Transverse colon (tissue), 4 donors: ENCODE results near the gene DCAF10.

Experiments
- POLR2A ChIP-seq: fragments of 450-650 bp; IDR thresholded peaks from one replicate; pipeline ENCODE4 v1.6.1; 2016; ENCODE audit warnings: antibody characterized with exemption, mild to moderate bottlenecking, moderate library complexity
- POLR2AphosphoS5 ChIP-seq, 3 donors: sonication (generic); formaldehyde crosslinking; IDR thresholded peaks; one replicate each; pipeline ENCODE4 v1.6.1; 2016; ENCODE audit warnings: antibody characterized with exemption in 3 of 3
- TF ChIP-seq, protein P1 (sequence below), 5 experiments: fragments of 200-600 bp in 3 of 5; fragments of 450-650 bp in 2 of 5; sonication (generic) in 3 of 5; IDR thresholded peaks; 1 replicate in 2 of 5; 2 replicates in 3 of 5; pipeline ENCODE4 v1.5.1; 2016 to 2017; ENCODE audit warnings: antibody characterized with exemption in 5 of 5, inconsistent platforms in 3 of 5, mild to moderate bottlenecking in 2 of 5, moderate library complexity in 1 of 5

DNA sequence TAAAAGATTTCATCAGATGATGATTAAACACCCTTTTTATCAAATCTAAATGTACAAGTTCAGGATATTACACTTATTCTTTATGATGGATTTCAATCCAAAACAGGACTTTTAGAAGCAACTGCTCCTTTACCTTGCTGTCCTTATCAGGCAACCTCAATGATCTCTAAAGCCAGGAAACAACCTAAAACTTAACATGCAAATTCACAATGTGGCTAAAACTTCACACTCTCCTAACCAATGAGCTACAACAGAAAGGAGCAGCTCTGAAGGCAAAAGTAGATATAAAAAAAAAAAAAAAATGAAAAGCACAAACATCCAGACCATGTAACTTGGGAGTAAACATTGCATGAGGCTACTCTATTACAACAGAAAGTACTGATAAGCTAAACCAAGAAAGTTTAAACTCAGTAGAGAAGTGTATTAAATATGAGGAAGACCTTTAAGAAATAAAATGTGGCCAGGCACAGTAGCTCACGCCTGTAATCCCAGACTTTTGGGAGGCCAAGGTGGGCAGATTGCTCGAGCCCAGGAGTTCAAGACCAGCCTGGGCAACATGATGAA, 80.4 kb downstream of the DCAF10 start:
- TF ChIP-seq, protein P1, sequence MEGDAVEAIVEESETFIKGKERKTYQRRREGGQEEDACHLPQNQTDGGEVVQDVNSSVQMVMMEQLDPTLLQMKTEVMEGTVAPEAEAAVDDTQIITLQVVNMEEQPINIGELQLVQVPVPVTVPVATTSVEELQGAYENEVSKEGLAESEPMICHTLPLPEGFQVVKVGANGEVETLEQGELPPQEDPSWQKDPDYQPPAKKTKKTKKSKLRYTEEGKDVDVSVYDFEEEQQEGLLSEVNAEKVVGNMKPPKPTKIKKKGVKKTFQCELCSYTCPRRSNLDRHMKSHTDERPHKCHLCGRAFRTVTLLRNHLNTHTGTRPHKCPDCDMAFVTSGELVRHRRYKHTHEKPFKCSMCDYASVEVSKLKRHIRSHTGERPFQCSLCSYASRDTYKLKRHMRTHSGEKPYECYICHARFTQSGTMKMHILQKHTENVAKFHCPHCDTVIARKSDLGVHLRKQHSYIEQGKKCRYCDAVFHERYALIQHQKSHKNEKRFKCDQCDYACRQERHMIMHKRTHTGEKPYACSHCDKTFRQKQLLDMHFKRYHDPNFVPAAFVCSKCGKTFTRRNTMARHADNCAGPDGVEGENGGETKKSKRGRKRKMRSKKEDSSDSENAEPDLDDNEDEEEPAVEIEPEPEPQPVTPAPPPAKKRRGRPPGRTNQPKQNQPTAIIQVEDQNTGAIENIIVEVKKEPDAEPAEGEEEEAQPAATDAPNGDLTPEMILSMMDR (IDR thresholded peaks at IDR 0.05) = no peak
- TF ChIP-seq POLR2AphosphoS5 (IDR thresholded peaks at IDR 0.05) = no peak
- TF ChIP-seq POLR2A = no peak
